RWPE1 (cell line): Measurements from ENCODE around the gene DNMT3L.
A peak's percentile ranks its signal among the peaks of the same experiment; 100 is the strongest.

ENCODE experiments used
- CTCF ChIA-PET: fragments of 350-600 bp; sonication (Branson Sonifier 250); formaldehyde crosslinking; extraction: SDS; loops from one replicate; lab custom pipeline; 2021; lab: Yijun Ruan, JAX
- POLR2A ChIA-PET: fragments of 400-600 bp; formaldehyde crosslinking; extraction: SDS; loops from one replicate; lab custom pipeline; 2020; ENCODE audit warnings: antibody characterized with exemption; ENCODE audit not compliant: low non-redundant PET; lab: Yijun Ruan, JAX
- DNase-seq: peaks from one replicate; pipeline ENCODE4 v3.0.0; 2012; ENCODE audit warnings: low spot score
- H3K27ac ChIP-seq: fragments of 450-650 bp; 2 replicates; pipeline ENCODE4 v1.5.1; 2017
- CTCF ChIP-seq: fragments of 450-650 bp; conservative IDR thresholded peaks from 2 replicates; pipeline ENCODE4 v1.5.1; 2017; ENCODE audit warnings: low read depth, mild to moderate bottlenecking

Gene DNMT3L

GRCh38 chr21:44267655-44268142 lies 6.0 kb upstream of the DNMT3L start:
- CTCF ChIA-PET = interaction anchor here (0.6 to 1.2 kb wide), 2 partner anchors 9 to 31 kb away, joined by 4 to 5 read pairs; no protein-coding TSS in a partner anchor
- DNase-seq = no peak
- H3K27ac ChIP-seq = no peak overlapping the region
- TF ChIP-seq CTCF = 0 out of 2 replicates have a peak, but pooled peaks have one; percentile 8
- POLR2A ChIA-PET = no interaction called here

GRCh38 chr21:44265734-44266270 lies 4.1 kb upstream of the DNMT3L start:
- ChIA-PET POLR2A (no interaction called here), CTCF (interaction anchor here (0.7 kb wide), 1 partner anchor 31 kb away, joined by 4 read pairs; no protein-coding TSS in a partner anchor)
- no peak for DNase-seq
- no peak for TF ChIP-seq CTCF
- H3K27ac ChIP-seq = no peak overlapping the region

GRCh38 chr21:44263768-44264167 lies 2.1 kb upstream of the DNMT3L start:
- TF ChIP-seq CTCF = no peak
- POLR2A ChIA-PET = interaction anchor here (0.7 kb wide), 1 partner anchor 24 kb away, joined by 3 read pairs; no protein-coding TSS in a partner anchor
- no peak for DNase-seq
- H3K27ac ChIP-seq = no peak overlapping the region
- CTCF ChIA-PET = interaction anchor here (0.8 kb wide), 1 partner anchor 34 kb away, joined by 6 read pairs; no protein-coding TSS in a partner anchor

- ChIA-PET POLR2A (interaction anchor here (0.7 kb wide), 1 partner anchor 25 kb away, joined by 3 read pairs; no protein-coding TSS in a partner anchor), CTCF (interaction anchor here (0.8 kb wide), 1 partner anchor 34 kb away, joined by 6 read pairs; no protein-coding TSS in a partner anchor)
- no peak for DNase-seq
- H3K27ac ChIP-seq = no peak overlapping the region
- no peak for TF ChIP-seq CTCF
Observed at GRCh38 chr21:44263221-44263760, 1.6 kb upstream of the DNMT3L start.

GRCh38 chr21:44262338-44263056 lies 800 bp upstream of the DNMT3L start:
- no peak for DNase-seq
- ChIA-PET POLR2A (no interaction called here), CTCF (no interaction called here)
- H3K27ac ChIP-seq = no peak overlapping the region
- TF ChIP-seq CTCF = no peak
